ENCODE data around the gene KCNK10.
A peak's percentile ranks its signal among the peaks of the same experiment; 100 is the strongest.

KCNK10 gene

DNA sequence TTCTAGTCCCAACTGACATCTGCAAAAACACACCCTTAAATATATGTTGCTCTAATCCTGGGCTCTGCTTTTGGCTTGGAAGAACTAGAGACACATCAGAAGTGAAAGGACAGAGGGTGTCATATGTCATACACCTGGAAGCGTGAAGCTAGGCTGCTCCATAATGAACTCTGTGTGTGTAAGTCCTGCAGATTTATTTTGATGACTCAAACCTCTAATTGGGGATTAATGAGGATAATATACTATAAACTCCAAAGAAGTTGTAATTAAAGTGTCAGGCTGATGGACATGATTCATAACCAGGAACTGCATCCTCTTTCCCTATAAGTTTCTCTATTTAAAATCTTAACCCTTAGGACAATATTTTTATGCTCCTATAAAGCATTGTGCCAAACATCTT lies 4.4 kb upstream of the KCNK10 start:
- H3K4me3 ChIP-seq (ENCODE audit: low read depth, low read length), result no peak overlapping the region
- TF ChIP-seq, protein P1, sequence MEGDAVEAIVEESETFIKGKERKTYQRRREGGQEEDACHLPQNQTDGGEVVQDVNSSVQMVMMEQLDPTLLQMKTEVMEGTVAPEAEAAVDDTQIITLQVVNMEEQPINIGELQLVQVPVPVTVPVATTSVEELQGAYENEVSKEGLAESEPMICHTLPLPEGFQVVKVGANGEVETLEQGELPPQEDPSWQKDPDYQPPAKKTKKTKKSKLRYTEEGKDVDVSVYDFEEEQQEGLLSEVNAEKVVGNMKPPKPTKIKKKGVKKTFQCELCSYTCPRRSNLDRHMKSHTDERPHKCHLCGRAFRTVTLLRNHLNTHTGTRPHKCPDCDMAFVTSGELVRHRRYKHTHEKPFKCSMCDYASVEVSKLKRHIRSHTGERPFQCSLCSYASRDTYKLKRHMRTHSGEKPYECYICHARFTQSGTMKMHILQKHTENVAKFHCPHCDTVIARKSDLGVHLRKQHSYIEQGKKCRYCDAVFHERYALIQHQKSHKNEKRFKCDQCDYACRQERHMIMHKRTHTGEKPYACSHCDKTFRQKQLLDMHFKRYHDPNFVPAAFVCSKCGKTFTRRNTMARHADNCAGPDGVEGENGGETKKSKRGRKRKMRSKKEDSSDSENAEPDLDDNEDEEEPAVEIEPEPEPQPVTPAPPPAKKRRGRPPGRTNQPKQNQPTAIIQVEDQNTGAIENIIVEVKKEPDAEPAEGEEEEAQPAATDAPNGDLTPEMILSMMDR (IDR thresholded peaks at IDR 0.05; ENCODE audit: borderline replicate concordance, insufficient read depth, low read depth, low read length), result no peak

DNA sequence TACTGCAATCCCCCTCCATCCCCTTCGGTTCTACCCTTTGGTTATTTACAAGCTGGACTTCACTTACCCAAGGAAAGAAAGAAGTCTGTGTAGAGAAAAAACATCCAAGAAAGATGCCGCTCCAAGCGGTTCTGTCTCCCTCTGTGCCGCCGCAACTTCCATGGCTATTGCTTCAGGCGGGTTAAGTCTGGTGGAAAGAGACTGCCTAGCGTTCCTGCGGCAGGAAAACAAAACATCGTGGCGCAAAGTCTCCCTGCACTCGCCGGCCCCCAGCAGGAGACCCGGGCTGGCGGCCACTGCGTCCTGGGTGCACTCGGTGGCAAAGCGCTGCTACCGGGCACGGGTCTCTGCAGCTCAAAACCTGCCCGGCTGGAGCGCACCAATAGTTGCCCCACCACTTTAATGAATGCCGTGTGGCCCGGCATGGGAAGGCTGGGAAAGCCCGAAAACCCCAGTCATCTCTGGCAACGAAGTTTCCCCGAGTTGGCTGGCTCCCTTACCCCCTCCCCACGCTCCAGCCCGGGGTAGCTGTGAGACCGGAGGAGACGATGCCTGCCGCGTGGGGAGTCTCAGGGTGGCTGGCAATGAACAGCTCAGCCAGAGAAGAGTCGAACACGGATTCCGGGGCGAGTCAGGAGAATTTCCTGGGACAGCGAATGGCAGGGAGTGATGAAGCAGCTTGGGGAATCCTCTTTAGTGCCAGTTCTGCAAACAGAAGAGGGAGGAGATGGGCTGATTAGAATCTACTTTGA lies 3.5 kb upstream of the KCNK10 start:
- TF ChIP-seq, protein P1 (IDR thresholded peaks at IDR 0.05; ENCODE audit: borderline replicate concordance, insufficient read depth, low read depth, low read length), result no peak

DNA sequence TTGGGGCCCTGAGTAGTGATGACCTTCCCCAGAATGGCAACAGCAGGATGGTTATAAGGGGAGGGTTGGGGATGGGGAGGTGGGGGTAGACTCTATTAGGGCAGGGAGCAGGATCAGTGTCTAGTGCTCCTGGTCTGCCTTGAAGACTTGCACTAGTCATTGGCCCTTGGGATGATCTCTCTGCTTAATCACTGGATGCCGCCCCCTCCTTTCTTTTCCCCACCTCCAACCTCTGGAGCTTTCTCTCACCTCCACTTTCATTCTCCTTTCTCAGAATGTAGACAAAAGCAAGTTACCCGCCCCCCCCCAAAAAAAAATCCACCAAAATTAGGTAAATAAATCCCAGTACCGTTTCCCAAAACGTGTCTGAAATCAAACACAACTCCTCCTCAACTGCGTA lies 2.8 kb upstream of the KCNK10 start:
- H3K4me3 ChIP-seq (ENCODE audit: low read depth, low read length), result no peak overlapping the region
- TF ChIP-seq, protein P1 (IDR thresholded peaks at IDR 0.05; ENCODE audit: borderline replicate concordance, insufficient read depth, low read depth, low read length), result no peak

More for the DNA sequence above, 3.5 kb upstream of the KCNK10 start:
- no peak overlapping the region for H3K4me3 ChIP-seq (ENCODE audit: low read depth, low read length)

DNA sequence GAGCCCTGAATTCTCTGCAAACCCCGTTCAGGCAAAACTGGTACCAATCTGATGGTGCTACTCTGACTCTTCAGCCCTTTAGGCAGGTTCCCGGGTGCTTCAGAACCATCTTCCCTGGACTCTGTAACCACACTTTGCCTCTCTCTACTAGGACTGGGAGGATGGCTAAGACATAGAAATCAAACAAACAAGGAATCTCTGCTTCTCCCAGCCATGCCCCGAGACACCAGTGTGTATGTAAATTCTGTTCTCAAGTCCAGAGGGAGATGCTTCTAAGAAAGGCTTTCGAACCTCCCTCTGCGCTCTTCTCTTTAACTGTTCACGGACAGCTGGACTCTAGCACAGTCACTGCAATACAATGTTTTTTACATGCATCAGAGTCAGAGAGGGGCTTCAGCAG lies 1.9 kb upstream of the KCNK10 start:
- TF ChIP-seq, protein P1 (IDR thresholded peaks at IDR 0.05; ENCODE audit: borderline replicate concordance, insufficient read depth, low read depth, low read length), result no peak
- H3K4me3 ChIP-seq (ENCODE audit: low read depth, low read length), result no peak overlapping the region

DNA sequence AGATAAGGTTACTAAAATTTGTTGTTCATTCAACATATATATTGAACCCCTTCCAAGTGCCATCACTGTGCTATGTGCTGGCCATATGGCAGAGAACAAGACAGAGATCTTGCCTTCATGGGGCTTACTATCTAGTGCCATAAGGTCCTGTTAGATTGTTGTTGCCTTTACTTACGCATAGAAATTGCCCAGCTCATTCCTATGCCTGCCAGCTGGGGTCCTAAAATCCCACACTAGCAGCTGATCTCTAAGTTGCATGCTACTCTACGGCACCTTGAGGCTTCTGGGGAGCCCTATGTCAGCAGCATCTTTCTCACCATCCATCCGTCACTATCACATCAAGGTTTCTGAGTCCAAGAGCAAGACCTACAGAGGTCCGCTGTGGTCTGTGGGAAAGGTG lies 1.4 kb upstream of the KCNK10 start:
- no peak overlapping the region for H3K4me3 ChIP-seq (ENCODE audit: low read depth, low read length)
- TF ChIP-seq, protein P1 (IDR thresholded peaks at IDR 0.05; ENCODE audit: borderline replicate concordance, insufficient read depth, low read depth, low read length), result no peak

DNA sequence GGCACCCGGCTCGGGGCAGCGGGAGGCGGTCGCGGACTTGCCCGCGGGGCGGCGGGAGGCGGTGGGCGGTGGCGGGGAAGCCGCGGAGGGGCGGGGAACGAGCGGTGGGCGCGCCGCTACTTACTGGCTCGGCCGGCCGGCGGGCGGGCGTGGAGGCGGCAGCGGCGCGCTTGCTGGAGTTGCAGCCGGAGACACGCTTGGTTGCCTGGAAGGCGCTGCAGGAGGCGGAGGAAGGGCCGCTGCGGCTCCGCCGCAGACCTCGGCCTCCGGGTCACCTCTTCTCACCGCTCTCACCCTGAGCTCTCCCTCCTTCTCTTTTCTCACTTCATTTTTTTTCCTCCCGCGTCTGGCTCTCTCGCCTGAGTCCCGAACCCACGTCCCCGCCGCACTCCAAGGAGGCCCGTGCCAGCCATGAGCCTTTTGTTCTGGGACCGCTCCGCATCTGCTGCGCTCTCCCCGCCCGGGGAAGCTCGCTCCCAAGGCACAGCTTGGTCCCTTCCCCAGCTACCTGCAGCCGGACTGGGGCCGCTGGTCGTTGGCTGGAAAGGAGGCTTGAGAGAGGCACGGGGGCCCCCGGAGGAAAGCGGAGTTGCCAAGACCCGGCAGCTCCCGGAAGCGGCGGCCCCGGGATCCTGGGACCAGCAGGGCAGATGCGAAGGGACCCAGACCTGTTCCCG lies 592 bp upstream of the KCNK10 start:
- H3K4me3 ChIP-seq (ENCODE audit: low read depth, low read length), result peak overlapping the region; percentile 51
- TF ChIP-seq, protein P1 (IDR thresholded peaks at IDR 0.05; ENCODE audit: borderline replicate concordance, insufficient read depth, low read depth, low read length), result no peak

Measured in GM12875 (cell line).